ENCODE results near the gene OSR1.
A peak's percentile ranks its signal among the peaks of the same experiment; 100 is the strongest.
"Not testable (repeated sequence)": the region's sequence is repeated elsewhere in the genome, so short reads cannot be mapped to it uniquely, and the experiment has no call there.

OSR1 gene

GRCh38 chr2:19312949-19313348 lies 45.5 kb downstream of the OSR1 start:
- ChIA-PET CTCF (interaction anchor here (1.1 kb wide), 2 partner anchors 13 to 34 kb away, joined by 3 to 9 read pairs; no protein-coding TSS in a partner anchor), POLR2A (no interaction called here)
- TF ChIP-seq ZNF571 (tag by site-specific recombination; IDR thresholded peaks at IDR 0.05) (no peak), ZNF248 (tag by site-specific recombination; IDR thresholded peaks at IDR 0.05) (no peak), MYNN (tag by site-specific recombination; IDR thresholded peaks at IDR 0.05; ENCODE audit: borderline replicate concordance) (no peak), ZFP69B (tag by site-specific recombination; IDR thresholded peaks at IDR 0.05) (no peak), ZNF596 (tag by site-specific recombination; IDR thresholded peaks at IDR 0.05) (no peak), SP7 (tag by site-specific recombination; IDR thresholded peaks at IDR 0.05) (no peak), ZNF558 (tag by site-specific recombination; IDR thresholded peaks at IDR 0.05) (no peak), ZNF10 (tag by site-specific recombination; IDR thresholded peaks at IDR 0.05) (no peak), ZFP41 (tag by site-specific recombination; IDR thresholded peaks at IDR 0.05; ENCODE audit: borderline replicate concordance) (no peak), TCF7L2 (IDR thresholded peaks at IDR 0.05; ENCODE audit: borderline replicate concordance, low read depth, low read length) (no peak), ZNF560 (tag by site-specific recombination; IDR thresholded peaks at IDR 0.05; ENCODE audit: borderline replicate concordance) (no peak), ZNF239 (tag by site-specific recombination; IDR thresholded peaks at IDR 0.05) (no peak), KLF17 (tag by site-specific recombination; IDR thresholded peaks at IDR 0.05) (no peak), ZNF645 (tag by site-specific recombination; IDR thresholded peaks at IDR 0.05) (no peak), KLF10 (tag by site-specific recombination; IDR thresholded peaks at IDR 0.05) (no peak), ZNF211 (tag by site-specific recombination; IDR thresholded peaks at IDR 0.05; ENCODE audit: low read depth) (no peak), ZNF843 (tag by site-specific recombination; IDR thresholded peaks at IDR 0.05) (no peak)
- H3K9me3 ChIP-seq (ENCODE audit: control insufficient read depth, insufficient read depth, low read depth, low read length), result no peaks in the 10 kb centered on the region
- H3K27ac ChIP-seq (ENCODE audit: extremely low read depth, low read depth, low read length), result no peak overlapping the region
- no peaks in the 10 kb centered on the region for H3K36me3 ChIP-seq (ENCODE audit: control insufficient read depth in 2 of 2, insufficient read depth in 1 of 2, low read length in 2 of 2)
- H3K4me1 ChIP-seq (ENCODE audit: control insufficient read depth, insufficient read depth, low read length), result no peaks in the 10 kb centered on the region
- H3K4me3 ChIP-seq (ENCODE audit: low read depth, low read length), result no peak overlapping the region

- H3K4me3 ChIP-seq (ENCODE audit: low read depth, low read length); H3K9me3 ChIP-seq (ENCODE audit: control insufficient read depth, insufficient read depth, low read depth, low read length); CTCF ChIA-PET; H3K4me1 ChIP-seq (ENCODE audit: control insufficient read depth, insufficient read depth, low read length); POLR2A ChIA-PET; H3K36me3 ChIP-seq (ENCODE audit: control insufficient read depth in 2 of 2, insufficient read depth in 1 of 2, low read length in 2 of 2); H3K27ac ChIP-seq (ENCODE audit: extremely low read depth, low read depth, low read length): not testable (repeated sequence)
Measured at GRCh38 chr2:19306065-19306464, 52.4 kb downstream of the OSR1 start.

GRCh38 chr2:19305400-19306055 lies 52.9 kb downstream of the OSR1 start:
- H3K36me3 ChIP-seq (ENCODE audit: control insufficient read depth in 2 of 2, insufficient read depth in 1 of 2, low read length in 2 of 2); H3K4me3 ChIP-seq (ENCODE audit: low read depth, low read length); H3K27ac ChIP-seq (ENCODE audit: extremely low read depth, low read depth, low read length); H3K9me3 ChIP-seq (ENCODE audit: control insufficient read depth, insufficient read depth, low read depth, low read length); POLR2A ChIA-PET; CTCF ChIA-PET; H3K4me1 ChIP-seq (ENCODE audit: control insufficient read depth, insufficient read depth, low read length): not testable (repeated sequence)

GRCh38 chr2:19301706-19302105 lies 56.7 kb downstream of the OSR1 start:
- Histone ChIP-seq H3K9me3 (ENCODE audit: control insufficient read depth, insufficient read depth, low read depth, low read length) (no peaks in the 10 kb centered on the region), H3K4me1 (ENCODE audit: control insufficient read depth, insufficient read depth, low read length) (peaks cover 7% of the 10 kb centered on the region; the same call in 1 of the 2 replicates), H3K4me3 (ENCODE audit: low read depth, low read length) (no peak overlapping the region), H3K36me3 (ENCODE audit: control insufficient read depth in 2 of 2, insufficient read depth in 1 of 2, low read length in 2 of 2) (no peaks in the 10 kb centered on the region), H3K27ac (ENCODE audit: extremely low read depth, low read depth, low read length) (no peak overlapping the region)
- peak; percentile 89 for TF ChIP-seq ZIC2 (tag by site-specific recombination; IDR thresholded peaks at IDR 0.05)
- no peak for TF ChIP-seq SP7 (tag by site-specific recombination; IDR thresholded peaks at IDR 0.05)
- POLR2A ChIA-PET, result no interaction called here
- CTCF ChIA-PET, result interaction anchor here (0.6 kb wide), 2 partner anchors 158 to 1085 kb away, joined by 3 read pairs; no protein-coding TSS in a partner anchor
